Panc1 (cell line): ENCODE measurements around the gene RCOR1. TPM values are rescaled to one million over a fixed set of nuclear protein-coding genes. Genes with fewer than 3 reads are reported as not detected.

Source experiments
- ATAC-seq: fragments of 200-7000 bp; cut with Tn5 transposase; 2 replicates; pipeline ENCODE4 v1.9.1; 2020; ENCODE audit warnings: mild to moderate bottlenecking, moderate library complexity
- BruUV-seq: library from RNA; stranded (reverse); fragments of 400-500 nt; replicated peaks from 2 replicates; lab custom pipeline; 2021; lab: Mats Ljungman, UMichigan
- CTCF ChIA-PET: fragments of 300-600 bp; sonication (Branson Sonifier 250); formaldehyde crosslinking; loops from one replicate; lab custom pipeline; 2022; ENCODE audit warnings: antibody characterized with exemption; lab: Charles Lee
- POLR2A ChIA-PET: fragments of 300-600 bp; sonication (Branson Sonifier 250); formaldehyde crosslinking; loops from one replicate; lab custom pipeline; 2022; ENCODE audit warnings: antibody characterized with exemption; lab: Charles Lee
- DNase-seq: peaks from one replicate; pipeline ENCODE4 v3.0.0-alpha.2; 2010; ENCODE audit warnings: low read depth, low spot score
- H3K27ac ChIP-seq: 2 replicates; pipeline ENCODE4 v1.5.1; 2011; ENCODE audit warnings: mild to moderate bottlenecking, low read length, inconsistent platforms
- H3K27me3 ChIP-seq: fragments of 200-500 bp; sonication (Bioruptor generic); 2 replicates; pipeline ENCODE4 v1.6.0; 2014; ENCODE audit warnings: low read length, inconsistent platforms; ENCODE audit not compliant: control insufficient read depth, insufficient read depth
- H3K36me3 ChIP-seq: fragments of 200-500 bp; sonication (Bioruptor generic); 2 replicates; pipeline ENCODE4 v1.5.1; 2014; ENCODE audit warnings: inconsistent platforms, mild to moderate bottlenecking, low read length, moderate library complexity; ENCODE audit not compliant: control insufficient read depth, insufficient read depth
- H3K4me1 ChIP-seq: 2 replicates; pipeline ENCODE4 v1.5.1; 2011; ENCODE audit warnings: inconsistent platforms, mild to moderate bottlenecking, low read length, moderate library complexity; ENCODE audit not compliant: control insufficient read depth, insufficient read depth
- H3K4me3 ChIP-seq, 2 experiments: 2 replicates each; pipeline ENCODE4 v1.5.1; 2011 to 2012; ENCODE audit warnings: low read depth in 2 of 2, low read length in 2 of 2, mild to moderate bottlenecking in 2 of 2, inconsistent platforms in 1 of 2, moderate library complexity in 1 of 2
- H3K9me3 ChIP-seq: fragments of 200-500 bp; sonication (Bioruptor generic); 2 replicates; pipeline ENCODE4 v1.5.1; 2014; ENCODE audit warnings: low read depth, mild to moderate bottlenecking, inconsistent platforms, low read length, moderate library complexity; ENCODE audit not compliant: control insufficient read depth, insufficient read depth
- POLR2AphosphoS5 ChIP-seq: IDR thresholded peaks from 2 replicates; pipeline ENCODE4 v1.6.1; 2012; ENCODE audit warnings: mild to moderate bottlenecking, low read depth, low read length, moderate library complexity
- SIN3A ChIP-seq: IDR thresholded peaks from 2 replicates; pipeline ENCODE4 v1.6.1; 2012; ENCODE audit warnings: low read depth, mild to moderate bottlenecking, low read length, moderate library complexity, borderline replicate concordance; ENCODE audit not compliant: insufficient read depth
- TCF7L2 ChIP-seq: IDR thresholded peaks from 2 replicates; pipeline ENCODE4 v1.6.1; 2011; ENCODE audit warnings: mild to moderate bottlenecking, low read depth, low read length, inconsistent platforms
- in situ Hi-C: cut with HindIII; loops from 2 replicates; pipeline ENCODE4 v1.10.0; 2016; ENCODE audit warnings: low sequenced_read_pairs, low pct_unique_long_range_greater_than_20kb
- intact Hi-C: fragments of 100-400 bp; cut with micrococcal nuclease; formaldehyde crosslinking; loops from one replicate; pipeline ENCODE4 v1.10.0; 2022; ENCODE audit not compliant: unreplicated experiment
- total RNA-seq: library from RNA; stranded (reverse); gene quantifications from one replicate; pipeline ENCODE4 v1.2.1, GENCODE V29; 2021; ENCODE audit not compliant: unreplicated experiment
- TF ChIP-seq, protein P1 (sequence below): fragments of 450-650 bp; IDR thresholded peaks from 2 replicates; pipeline ENCODE4 v1.5.1; 2017; ENCODE audit warnings: mild to moderate bottlenecking
- TF ChIP-seq, protein P2 (sequence below), 2 experiments: IDR thresholded peaks; 2 replicates each; pipeline ENCODE4 v1.6.1; 2011 to 2012; ENCODE audit warnings: low read depth in 2 of 2, control low read depth in 1 of 2, low read length in 1 of 2, mild to moderate bottlenecking in 1 of 2, moderate library complexity in 1 of 2; ENCODE audit not compliant: insufficient read depth in 1 of 2

Gene RCOR1
- total RNA-seq, 1 experiment from 2014 or later: 27.1 TPM

DNA sequence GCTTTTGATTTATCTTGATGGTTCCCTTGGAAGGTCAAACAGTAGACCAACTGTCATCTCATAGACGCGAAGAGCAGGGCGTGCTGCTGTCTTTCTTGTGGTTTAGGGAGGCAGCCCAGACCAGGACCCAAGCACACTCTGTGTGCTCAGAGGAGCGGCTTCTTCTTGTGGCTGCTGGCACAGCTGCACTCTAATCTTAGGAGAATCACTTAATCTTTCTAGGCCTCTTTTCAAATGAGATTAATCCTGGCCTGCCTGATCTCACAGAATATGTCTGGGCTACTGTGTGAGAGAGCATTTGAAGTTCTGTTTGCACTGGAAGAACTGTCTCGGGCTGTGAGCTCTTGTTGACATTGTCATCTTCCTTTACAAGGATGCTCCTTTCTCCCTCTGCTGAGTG, 124.8 kb downstream of the RCOR1 start:
- peaks cover 4% of the 10 kb centered on the region; the same call in 1 of the 2 replicates for H3K36me3 ChIP-seq
- H3K4me3 ChIP-seq: no peak overlapping the region
- no peak for ATAC-seq
- no peaks in the 10 kb centered on the region for H3K4me1 ChIP-seq
- TF ChIP-seq, protein P1, sequence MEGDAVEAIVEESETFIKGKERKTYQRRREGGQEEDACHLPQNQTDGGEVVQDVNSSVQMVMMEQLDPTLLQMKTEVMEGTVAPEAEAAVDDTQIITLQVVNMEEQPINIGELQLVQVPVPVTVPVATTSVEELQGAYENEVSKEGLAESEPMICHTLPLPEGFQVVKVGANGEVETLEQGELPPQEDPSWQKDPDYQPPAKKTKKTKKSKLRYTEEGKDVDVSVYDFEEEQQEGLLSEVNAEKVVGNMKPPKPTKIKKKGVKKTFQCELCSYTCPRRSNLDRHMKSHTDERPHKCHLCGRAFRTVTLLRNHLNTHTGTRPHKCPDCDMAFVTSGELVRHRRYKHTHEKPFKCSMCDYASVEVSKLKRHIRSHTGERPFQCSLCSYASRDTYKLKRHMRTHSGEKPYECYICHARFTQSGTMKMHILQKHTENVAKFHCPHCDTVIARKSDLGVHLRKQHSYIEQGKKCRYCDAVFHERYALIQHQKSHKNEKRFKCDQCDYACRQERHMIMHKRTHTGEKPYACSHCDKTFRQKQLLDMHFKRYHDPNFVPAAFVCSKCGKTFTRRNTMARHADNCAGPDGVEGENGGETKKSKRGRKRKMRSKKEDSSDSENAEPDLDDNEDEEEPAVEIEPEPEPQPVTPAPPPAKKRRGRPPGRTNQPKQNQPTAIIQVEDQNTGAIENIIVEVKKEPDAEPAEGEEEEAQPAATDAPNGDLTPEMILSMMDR: no peak
- ChIA-PET CTCF (no interaction called here), POLR2A (no interaction called here)
- in situ Hi-C loops: no loop called here
- no peak for DNase-seq
- no peak overlapping the region for H3K27ac ChIP-seq
- H3K9me3 ChIP-seq: no peaks in the 10 kb centered on the region
- no peaks in the 10 kb centered on the region for H3K27me3 ChIP-seq
- BruUV-seq: no TSS peak
- intact Hi-C loops: no loop called here

DNA sequence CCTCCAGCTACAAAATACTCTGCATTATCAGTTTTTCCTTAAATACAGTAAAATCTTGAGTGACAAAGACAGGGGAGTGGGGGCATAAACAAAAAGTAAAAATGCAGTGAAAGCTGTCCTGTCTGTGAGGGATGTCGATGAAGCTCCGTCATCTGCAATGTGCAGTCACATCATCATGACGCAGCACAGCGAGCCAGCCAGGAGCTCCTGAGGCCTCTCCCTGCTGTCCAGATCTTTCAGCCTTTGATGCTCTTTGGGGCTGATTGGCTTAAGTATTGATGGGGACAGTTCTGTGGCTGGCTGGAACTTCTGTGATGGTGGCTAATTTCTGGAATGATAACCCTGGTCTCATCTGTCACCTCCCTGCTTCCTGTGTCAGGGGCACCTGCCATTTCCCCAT, 130.2 kb downstream of the RCOR1 start:
- DNase-seq (no peak), ATAC-seq (no peak)
- POLR2A ChIA-PET: no interaction called here
- Histone ChIP-seq H3K36me3 (peaks cover 4% of the 10 kb centered on the region), H3K27me3 (no peaks in the 10 kb centered on the region), H3K4me1 (no peaks in the 10 kb centered on the region), H3K4me3 (no peak overlapping the region), H3K27ac (no peak overlapping the region), H3K9me3 (no peaks in the 10 kb centered on the region)
- intact Hi-C loops: no loop called here
- CTCF ChIA-PET: no interaction called here
- in situ Hi-C loops: no loop called here
- TF ChIP-seq SIN3A: no peak
- no peak for TF ChIP-seq TCF7L2
- TF ChIP-seq, protein P1: no peak
- TF ChIP-seq POLR2AphosphoS5: no peak
- TF ChIP-seq, protein P2, sequence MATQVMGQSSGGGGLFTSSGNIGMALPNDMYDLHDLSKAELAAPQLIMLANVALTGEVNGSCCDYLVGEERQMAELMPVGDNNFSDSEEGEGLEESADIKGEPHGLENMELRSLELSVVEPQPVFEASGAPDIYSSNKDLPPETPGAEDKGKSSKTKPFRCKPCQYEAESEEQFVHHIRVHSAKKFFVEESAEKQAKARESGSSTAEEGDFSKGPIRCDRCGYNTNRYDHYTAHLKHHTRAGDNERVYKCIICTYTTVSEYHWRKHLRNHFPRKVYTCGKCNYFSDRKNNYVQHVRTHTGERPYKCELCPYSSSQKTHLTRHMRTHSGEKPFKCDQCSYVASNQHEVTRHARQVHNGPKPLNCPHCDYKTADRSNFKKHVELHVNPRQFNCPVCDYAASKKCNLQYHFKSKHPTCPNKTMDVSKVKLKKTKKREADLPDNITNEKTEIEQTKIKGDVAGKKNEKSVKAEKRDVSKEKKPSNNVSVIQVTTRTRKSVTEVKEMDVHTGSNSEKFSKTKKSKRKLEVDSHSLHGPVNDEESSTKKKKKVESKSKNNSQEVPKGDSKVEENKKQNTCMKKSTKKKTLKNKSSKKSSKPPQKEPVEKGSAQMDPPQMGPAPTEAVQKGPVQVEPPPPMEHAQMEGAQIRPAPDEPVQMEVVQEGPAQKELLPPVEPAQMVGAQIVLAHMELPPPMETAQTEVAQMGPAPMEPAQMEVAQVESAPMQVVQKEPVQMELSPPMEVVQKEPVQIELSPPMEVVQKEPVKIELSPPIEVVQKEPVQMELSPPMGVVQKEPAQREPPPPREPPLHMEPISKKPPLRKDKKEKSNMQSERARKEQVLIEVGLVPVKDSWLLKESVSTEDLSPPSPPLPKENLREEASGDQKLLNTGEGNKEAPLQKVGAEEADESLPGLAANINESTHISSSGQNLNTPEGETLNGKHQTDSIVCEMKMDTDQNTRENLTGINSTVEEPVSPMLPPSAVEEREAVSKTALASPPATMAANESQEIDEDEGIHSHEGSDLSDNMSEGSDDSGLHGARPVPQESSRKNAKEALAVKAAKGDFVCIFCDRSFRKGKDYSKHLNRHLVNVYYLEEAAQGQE (IDR thresholded peaks at IDR 0.05; ENCODE audit: insufficient read depth in 1 of 2, low read depth in 2 of 2, low read length in 1 of 2): no peak
- BruUV-seq: no TSS peak
